ENCODE results near the gene GTPBP10. TPM values are rescaled to one million over a fixed set of nuclear protein-coding genes. Genes with fewer than 3 reads are reported as not detected.
A peak's percentile ranks its signal among the peaks of the same experiment; 100 is the strongest.

GTPBP10 gene
- polyA plus RNA-seq, 1 donor (not counting 4 experiments of a cell fraction or from before 2014, with no cell fraction given) = 26.6 TPM

GRCh38 chr7:90345016-90345415 is 1.5 kb upstream of the GTPBP10 start:
- no peak for TF ChIP-seq EZH2 (IDR thresholded peaks at IDR 0.05; ENCODE audit: low read length)
- TF ChIP-seq, protein P1, sequence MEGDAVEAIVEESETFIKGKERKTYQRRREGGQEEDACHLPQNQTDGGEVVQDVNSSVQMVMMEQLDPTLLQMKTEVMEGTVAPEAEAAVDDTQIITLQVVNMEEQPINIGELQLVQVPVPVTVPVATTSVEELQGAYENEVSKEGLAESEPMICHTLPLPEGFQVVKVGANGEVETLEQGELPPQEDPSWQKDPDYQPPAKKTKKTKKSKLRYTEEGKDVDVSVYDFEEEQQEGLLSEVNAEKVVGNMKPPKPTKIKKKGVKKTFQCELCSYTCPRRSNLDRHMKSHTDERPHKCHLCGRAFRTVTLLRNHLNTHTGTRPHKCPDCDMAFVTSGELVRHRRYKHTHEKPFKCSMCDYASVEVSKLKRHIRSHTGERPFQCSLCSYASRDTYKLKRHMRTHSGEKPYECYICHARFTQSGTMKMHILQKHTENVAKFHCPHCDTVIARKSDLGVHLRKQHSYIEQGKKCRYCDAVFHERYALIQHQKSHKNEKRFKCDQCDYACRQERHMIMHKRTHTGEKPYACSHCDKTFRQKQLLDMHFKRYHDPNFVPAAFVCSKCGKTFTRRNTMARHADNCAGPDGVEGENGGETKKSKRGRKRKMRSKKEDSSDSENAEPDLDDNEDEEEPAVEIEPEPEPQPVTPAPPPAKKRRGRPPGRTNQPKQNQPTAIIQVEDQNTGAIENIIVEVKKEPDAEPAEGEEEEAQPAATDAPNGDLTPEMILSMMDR (optimal IDR thresholded peaks at IDR 0.05 in 1 of 3, IDR thresholded peaks at IDR 0.05 in 1 of 3, conservative IDR thresholded peaks at IDR 0.05 in 1 of 3; ENCODE audit: extremely low read depth in 1 of 3, insufficient read depth in 2 of 3, low read length in 3 of 3) = no peak
- H2AFZ ChIP-seq (ENCODE audit: control insufficient read depth, low read length) = peak overlapping the region; percentile 74
- H3K9ac ChIP-seq (ENCODE audit: control insufficient read depth, extremely low read depth, insufficient read depth, low read length) = no peak overlapping the region
- FAIRE-seq (no peak), DNase-seq (ENCODE audit: low read depth, low spot score) (no peak)
- H3K4me1 ChIP-seq (ENCODE audit: control insufficient read depth, extremely low read depth, insufficient read depth, low read length) = peaks cover 6% of the 10 kb centered on the region
- no peaks in the 10 kb centered on the region for H4K20me1 ChIP-seq (ENCODE audit: control insufficient read depth, extremely low read depth, insufficient read depth, low read length)
- no peak overlapping the region for H3K4me2 ChIP-seq (ENCODE audit: control insufficient read depth, extremely low read depth, insufficient read depth, low read depth, low read length)
- H3K27me3 ChIP-seq (ENCODE audit: control insufficient read depth, extremely low read depth, insufficient read depth, low read length) = no peaks in the 10 kb centered on the region
- H3K36me3 ChIP-seq (ENCODE audit: control insufficient read depth in 2 of 2, extremely low read depth in 1 of 2, insufficient read depth in 2 of 2, low read length in 2 of 2) = peaks cover 0 to 3% of the 10 kb centered on the region in 2 experiments
- no peaks in the 10 kb centered on the region for H3K9me3 ChIP-seq (ENCODE audit: control insufficient read depth, low read depth, low read length)
- dilution Hi-C loops (cut with MboI; ENCODE audit: extremely low pct_ligation_motif_present, low sequenced_read_pairs) = no loop called here
- H3K27ac ChIP-seq (ENCODE audit: control insufficient read depth, insufficient read depth, low read length) = no peak overlapping the region
- H3K79me2 ChIP-seq (ENCODE audit: control insufficient read depth, insufficient read depth, low read length) = peaks cover 34% of the 10 kb centered on the region
- H3K9me1 ChIP-seq (ENCODE audit: control insufficient read depth, extremely low read depth, insufficient read depth, low read length) = no peaks in the 10 kb centered on the region
- H3K4me3 ChIP-seq (ENCODE audit: control insufficient read depth in 2 of 3, extremely low read depth in 1 of 3, insufficient read depth in 2 of 3, low read depth in 1 of 3, low read length in 3 of 3) = no peak overlapping the region

DNA sequence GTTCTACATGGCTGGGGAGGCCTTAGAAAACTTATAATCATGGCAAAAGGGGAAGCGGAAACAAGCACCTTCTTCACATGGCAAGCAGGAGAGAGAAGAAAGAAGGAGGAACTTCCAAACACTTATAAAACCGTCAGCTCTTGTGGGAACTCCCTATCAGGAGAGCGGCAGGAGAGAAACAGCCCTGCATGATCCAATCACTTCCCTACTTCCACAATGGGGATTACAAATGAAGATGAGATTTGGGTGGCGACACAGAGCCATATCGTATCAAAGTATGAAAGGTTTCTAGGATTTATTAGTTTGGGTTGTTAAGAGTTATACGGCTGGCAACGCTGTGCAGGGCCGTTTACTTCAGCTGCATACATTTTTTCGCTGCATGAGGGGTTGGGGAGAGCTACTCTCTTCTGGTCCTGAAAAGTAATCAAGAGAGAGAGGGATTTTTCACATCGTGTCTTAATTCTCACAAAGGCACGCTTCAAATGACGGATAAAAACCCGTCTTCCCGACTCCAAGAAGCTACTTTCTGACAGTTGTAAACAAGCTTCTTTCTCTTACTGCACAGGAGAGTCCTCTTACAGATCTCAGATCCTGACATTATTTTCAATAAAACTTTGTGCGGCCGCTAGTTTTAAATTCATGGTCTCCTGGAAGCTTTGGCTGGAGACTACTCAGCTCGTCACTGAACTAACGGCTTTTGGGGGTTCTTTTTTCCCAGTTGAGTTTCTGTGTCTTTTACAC is 751 bp upstream of the GTPBP10 start:
- H3K9me3 ChIP-seq (ENCODE audit: control insufficient read depth, low read depth, low read length) = no peaks in the 10 kb centered on the region
- H3K4me3 ChIP-seq (ENCODE audit: control insufficient read depth in 2 of 3, extremely low read depth in 1 of 3, insufficient read depth in 2 of 3, low read depth in 1 of 3, low read length in 3 of 3) = peak overlapping the region; percentile 80 to 93 (median 88)
- H3K27ac ChIP-seq (ENCODE audit: control insufficient read depth, insufficient read depth, low read length) = peak overlapping the region; percentile 94
- H3K4me2 ChIP-seq (ENCODE audit: control insufficient read depth, extremely low read depth, insufficient read depth, low read depth, low read length) = peak overlapping the region; percentile 97
- H2AFZ ChIP-seq (ENCODE audit: control insufficient read depth, low read length) = peak overlapping the region; percentile 74
- no peaks in the 10 kb centered on the region for H3K27me3 ChIP-seq (ENCODE audit: control insufficient read depth, extremely low read depth, insufficient read depth, low read length)
- peaks cover 6% of the 10 kb centered on the region for H3K4me1 ChIP-seq (ENCODE audit: control insufficient read depth, extremely low read depth, insufficient read depth, low read length)
- H3K79me2 ChIP-seq (ENCODE audit: control insufficient read depth, insufficient read depth, low read length) = peaks cover 41% of the 10 kb centered on the region
- no peaks in the 10 kb centered on the region for H3K9me1 ChIP-seq (ENCODE audit: control insufficient read depth, extremely low read depth, insufficient read depth, low read length)
- no peak for TF ChIP-seq EZH2 (IDR thresholded peaks at IDR 0.05; ENCODE audit: low read length)
- TF ChIP-seq, protein P1 (optimal IDR thresholded peaks at IDR 0.05 in 1 of 3, IDR thresholded peaks at IDR 0.05 in 1 of 3, conservative IDR thresholded peaks at IDR 0.05 in 1 of 3; ENCODE audit: extremely low read depth in 1 of 3, insufficient read depth in 2 of 3, low read length in 3 of 3) = no peak
- H3K9ac ChIP-seq (ENCODE audit: control insufficient read depth, extremely low read depth, insufficient read depth, low read length) = peak overlapping the region; percentile 96
- peaks cover 0 to 3% of the 10 kb centered on the region in 2 experiments for H3K36me3 ChIP-seq (ENCODE audit: control insufficient read depth in 2 of 2, extremely low read depth in 1 of 2, insufficient read depth in 2 of 2, low read length in 2 of 2)
- FAIRE-seq (no peak), DNase-seq (ENCODE audit: low read depth, low spot score) (no peak)
- no peaks in the 10 kb centered on the region for H4K20me1 ChIP-seq (ENCODE audit: control insufficient read depth, extremely low read depth, insufficient read depth, low read length)
- dilution Hi-C loops (cut with MboI; ENCODE audit: extremely low pct_ligation_motif_present, low sequenced_read_pairs) = no loop called here

Measured in keratinocyte (primary cell).